Forelimb muscle (tissue), 1 donor: ENCODE results near the gene FOXP1. TPM values are rescaled to one million over a fixed set of nuclear protein-coding genes. Genes with fewer than 3 reads are reported as not detected.

Source experiments
- DNase-seq: peaks from one replicate; pipeline ENCODE4 v3.0.0-alpha.2; 2013; ENCODE audit warnings: low read depth
- polyA plus RNA-seq: library from polyadenylated mRNA; unstranded; fragments of 120-200 nt; gene quantifications from one replicate; pipeline ENCODE4 v1.2.1, GENCODE V29; 2013; ENCODE audit not compliant: insufficient read length

FOXP1 gene
- polyA plus RNA-seq, 1 donor, result 15.8 TPM

DNA sequence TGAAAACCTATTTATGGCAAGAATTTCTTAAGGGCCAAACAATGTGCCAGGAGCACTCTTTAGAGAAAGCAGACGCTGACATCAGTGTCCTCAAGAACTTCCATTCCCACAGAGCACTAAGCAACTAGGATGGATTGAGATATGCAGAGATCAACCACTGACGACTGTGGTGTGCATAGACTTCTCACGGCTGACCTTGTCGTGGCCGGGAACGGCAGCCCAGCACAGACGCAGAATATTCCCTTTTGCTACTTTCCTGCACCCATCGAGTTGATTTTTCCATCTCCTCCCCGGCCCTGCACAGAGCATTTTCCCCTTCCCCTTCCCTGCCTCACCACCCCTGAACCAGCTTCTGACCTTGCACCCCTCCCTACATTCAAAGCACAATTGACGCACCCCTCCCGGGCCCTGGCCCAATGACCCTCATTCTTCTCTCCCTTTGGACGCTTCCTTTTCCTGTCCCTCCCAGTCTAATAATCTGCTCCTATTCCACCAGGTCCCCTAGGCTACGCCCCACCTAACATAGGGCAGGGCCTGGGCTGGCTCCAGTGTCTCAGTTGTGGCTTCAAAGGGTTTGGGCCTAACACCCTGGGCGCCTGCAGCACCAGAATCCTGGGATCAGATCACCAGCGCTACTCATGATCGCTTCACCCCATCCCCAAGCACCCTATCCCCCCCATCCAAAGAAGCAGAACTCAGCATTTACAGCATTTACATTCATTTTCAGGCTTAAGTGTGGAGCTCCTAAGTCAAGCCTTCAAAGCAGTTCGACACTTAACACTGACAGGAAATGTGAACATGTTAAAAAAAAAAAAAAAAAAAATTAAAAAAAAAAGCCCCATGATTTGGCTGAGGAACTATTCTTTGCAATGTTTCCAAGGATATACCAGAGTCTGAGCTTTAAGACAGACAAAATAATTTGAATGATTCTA is 151.2 kb downstream of the FOXP1 start:
- DNase-seq, result no peak

DNA sequence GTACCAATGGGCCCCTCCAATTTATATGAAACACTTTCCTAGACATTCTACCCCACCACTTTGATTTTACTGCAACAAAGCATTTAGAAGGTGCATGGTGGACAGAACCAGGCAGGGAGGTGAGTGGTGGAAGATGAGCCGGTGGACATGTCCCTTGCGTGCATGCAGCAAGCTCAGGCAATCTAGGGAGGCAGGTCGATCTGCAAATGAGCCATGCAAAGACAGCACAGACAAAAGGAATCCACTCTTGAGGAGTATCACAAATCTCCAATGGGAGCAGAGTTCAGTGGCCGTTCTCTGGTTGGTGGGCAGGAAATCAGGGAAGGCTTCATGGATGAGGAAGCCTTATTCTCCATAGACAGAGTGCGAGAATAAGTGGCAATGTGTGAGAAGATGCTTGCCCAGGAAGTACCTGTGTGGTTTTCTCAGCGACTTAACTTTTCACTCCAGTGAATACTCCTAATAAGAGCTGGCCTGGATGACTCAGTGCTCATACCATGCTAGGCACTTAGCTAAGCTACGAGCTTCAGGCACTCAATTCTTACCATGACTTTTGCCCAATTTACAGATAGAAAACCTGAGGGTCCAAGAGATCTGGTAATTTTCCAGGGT is 152.5 kb downstream of the FOXP1 start:
- no peak for DNase-seq

DNA sequence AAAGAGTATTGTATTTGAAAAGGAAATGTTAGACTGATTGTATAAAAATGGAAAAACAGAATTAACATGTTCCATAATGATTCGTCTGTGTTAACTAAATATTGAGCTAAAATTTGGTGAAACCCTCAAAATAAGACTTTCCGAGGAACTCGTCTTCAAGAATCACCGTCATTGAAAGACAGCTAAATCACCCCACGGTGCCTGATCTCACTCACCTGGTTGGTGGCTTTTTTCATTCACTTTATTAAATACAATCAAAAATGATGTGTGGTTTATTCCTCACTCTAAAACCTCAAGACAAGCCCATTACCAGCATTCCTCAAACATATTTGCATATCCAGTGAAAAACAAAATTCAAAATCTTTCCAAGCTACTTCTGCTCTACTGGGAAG is 153.9 kb downstream of the FOXP1 start:
- no peak for DNase-seq

DNA sequence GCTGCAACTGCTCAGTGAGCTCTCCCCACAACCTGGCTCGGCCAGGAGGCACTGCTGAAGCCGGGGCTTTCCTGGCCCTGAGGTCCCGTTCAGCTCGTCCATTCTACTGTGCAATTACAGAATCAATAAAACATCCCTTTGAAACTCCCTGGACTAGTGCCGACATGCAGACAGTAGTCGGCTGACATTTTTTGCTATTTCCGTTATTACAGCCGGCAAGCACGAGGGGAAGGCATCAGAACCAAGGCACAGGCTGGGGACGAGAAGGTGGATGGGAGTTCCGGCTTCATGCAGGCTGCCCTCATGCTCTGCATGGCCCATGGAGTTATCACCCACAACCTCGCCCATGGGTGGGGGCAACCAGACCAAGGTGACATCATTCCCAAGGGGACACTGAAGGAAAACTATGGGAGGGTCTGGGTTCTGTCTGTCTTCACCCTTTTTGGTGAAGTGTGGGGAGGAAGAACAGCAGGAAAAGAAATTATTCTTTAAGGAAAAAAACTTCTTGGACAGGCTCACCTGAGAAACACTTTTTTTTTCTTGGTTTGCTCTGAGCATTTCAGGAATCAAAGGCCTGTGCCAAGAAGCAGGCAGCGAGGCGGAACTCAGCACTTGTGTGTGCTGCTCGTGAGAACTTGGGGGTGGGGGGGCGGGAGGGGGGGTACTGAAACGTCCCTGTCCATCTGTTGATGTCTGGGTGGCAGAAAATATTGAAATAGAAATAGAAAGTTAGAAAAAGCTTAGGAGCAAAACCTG is 154.5 kb downstream of the FOXP1 start:
- DNase-seq, result no peak

DNA sequence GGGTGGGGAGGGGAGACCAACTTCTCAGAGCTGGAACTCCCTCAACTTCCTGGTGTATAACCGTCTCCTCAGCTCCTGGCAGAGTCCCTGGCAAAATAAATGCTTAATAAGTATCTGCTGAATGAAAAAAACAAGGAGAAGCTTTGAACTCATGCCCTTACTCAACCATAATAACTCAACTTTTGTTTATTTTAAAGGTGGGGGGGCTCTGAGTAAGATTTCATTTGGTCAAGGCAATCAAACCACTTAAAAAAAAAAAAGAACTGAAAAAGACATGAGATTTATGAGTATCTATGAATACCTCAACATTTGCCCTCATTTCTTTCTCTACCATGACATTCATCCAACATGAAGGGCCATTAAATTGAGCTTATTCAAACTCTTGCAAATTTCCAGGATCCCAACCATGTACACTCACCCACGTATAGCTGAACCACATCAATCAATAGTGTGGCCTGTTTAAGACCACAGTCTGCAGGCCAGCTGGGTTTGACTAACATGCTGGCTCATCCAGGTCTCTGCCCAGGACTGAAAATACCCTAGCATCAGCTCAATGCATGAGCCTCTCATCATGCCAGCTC is 157.9 kb downstream of the FOXP1 start:
- no peak for DNase-seq

DNA sequence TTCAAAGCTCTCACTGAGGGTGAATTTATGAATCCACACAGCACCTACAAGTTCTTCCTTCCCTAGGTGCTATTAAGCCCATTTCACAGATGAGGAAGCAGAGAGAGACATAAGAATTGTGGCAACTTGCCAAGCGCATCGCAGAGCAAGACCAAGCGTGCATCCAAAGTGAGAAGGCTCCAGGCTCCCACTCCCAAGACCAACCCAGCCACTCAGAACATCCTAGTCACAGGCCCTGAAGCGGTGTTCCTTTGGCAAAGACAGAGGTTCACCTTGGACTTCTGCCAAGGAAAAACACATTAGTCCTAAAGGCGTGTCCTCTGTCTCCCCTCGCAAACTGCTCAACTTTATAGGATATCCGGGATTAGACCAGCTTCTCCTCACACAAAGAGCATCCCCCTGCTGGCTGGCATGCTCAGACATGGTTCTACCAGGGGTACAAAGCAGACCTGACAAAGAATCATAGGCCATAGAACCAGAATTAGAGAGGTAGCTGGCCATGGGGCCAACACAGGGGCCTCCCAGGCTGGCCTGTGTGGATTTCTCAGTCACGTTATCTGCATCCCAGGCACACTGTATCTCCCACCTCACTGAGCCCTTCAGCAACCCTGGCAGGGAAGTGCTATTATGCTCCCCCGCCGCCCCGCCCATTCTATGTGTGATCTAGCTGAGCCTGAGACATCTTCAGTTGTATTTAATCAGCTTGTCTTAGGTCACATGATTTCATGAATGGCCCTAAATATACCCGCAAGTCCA is 160.2 kb downstream of the FOXP1 start:
- DNase-seq, result no peak

DNA sequence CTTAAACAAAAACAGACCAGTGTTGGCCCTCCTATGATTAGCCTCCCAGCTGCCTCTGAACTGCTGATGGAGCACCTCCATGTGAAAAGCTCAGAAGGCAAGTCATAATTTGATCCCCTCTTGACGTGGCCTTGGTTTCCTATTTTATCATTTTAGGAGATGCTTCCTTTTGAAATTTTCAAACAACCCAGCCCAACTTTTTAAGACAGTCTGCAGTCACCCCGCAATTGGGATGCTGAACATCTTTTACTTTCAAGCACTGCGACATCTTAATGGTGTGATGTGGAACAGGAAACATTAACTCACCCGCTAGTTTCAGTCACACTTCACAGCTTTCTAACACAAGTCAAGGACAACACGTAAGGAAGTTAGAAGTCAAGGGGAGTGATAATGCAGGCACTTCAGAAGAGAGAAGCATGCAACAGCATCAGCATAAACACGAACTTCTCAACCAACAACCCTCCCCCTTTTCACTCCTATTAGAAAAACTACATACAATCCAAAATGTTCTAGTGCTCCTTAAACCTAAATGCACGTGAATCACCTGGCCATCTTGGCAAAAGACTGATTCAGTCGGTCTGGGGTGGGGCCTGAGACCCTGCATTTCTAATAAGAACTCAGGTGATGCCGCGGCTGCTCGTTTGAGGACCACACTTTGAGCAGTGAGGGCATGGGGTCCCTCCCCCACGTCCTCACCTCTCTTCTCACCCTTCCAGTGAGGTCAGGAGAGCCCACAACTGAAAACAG is 161.5 kb downstream of the FOXP1 start:
- no peak for DNase-seq

DNA sequence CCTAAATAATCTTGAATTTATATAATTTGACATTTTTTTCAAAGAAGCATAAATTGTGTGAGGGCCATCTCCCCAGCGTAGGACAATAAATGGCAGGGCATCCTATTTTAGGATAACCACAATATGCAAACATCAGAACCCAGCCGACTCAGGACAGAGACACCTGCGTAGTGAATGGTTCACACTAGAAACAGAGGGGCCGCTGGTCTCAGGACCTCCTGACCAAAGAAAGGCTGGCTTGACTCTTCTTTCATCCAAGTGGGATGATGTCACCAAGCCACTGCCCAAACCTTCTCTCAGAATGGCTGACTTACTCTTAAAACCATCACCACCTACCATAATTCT is 162.1 kb downstream of the FOXP1 start:
- no peak for DNase-seq

DNA sequence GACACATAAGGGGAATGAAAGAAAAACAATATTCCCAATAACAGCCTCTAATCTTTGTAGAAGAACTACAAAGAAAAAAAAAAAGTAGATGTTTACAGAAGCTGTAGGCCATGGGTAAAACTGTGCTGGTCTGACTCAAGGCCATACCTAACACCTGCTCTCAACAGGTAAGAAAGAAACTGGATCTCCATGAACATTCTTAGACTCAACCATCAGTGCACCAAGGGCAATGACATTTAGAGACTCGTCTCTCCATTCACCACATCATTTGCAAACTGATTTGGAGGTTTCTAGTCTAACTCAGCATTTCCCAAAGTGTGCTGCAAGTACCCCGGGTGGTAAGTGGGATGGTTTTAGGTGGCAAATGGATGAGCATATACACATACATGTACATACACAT is 164.2 kb downstream of the FOXP1 start:
- no peak for DNase-seq

DNA sequence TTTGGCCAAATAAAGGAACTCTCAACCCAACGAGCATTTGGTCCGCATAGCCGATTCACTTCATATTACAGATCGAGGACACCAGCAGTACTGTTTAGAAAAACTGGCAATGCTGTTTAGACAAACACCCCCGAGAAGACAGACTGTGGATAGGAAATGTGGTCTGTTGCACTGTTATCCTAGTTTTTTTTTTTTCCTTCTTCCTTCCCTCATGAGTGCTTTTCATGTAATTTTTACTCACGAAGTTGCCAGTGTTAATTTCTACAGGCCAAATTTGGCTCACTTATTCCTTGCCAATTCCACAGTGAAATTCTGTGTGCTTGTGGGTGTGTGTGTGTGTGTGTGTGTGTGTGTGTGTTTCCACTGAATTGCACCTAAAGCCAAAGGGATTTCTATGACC is 165.7 kb downstream of the FOXP1 start:
- DNase-seq, result no peak

DNA sequence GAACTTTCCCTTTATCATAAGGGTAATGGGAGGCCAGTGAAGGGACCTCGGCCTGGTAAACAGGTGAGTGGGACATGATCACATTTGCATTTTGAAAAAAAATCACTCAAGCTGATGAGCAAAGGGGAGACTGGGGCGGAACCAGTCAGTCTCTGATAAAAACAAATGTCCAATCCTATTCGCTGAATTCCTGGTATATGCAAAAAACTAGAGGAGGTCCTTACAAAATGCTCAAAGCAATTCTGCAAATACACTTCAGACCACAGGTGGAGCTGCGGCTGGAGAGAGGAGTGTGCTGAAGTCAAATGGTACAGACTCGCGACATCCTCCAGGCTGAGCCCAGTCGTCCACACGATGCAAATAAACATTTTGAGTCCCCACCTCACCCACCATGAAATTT is 166.7 kb downstream of the FOXP1 start:
- DNase-seq, result no peak

DNA sequence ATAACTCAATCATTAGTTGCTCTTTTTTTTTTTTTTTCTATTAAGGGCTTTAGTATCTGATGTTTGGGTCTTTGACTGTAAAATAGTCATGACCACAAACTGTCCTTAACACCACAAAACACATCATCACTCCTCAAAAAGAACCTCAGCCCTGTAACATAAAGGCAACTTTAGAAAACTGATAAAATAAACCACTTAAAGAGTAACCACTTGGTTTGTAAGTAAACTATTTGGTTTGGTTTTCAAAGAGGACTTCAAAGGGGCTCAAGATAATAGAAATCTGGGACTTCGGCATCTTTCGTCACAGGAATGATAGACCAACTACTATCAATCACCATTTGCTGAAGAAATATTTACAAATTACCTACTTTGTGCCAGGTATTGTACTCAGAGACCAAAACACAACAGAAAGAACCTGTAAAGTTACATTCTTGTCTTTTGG is 167.8 kb downstream of the FOXP1 start:
- no peak for DNase-seq

DNA sequence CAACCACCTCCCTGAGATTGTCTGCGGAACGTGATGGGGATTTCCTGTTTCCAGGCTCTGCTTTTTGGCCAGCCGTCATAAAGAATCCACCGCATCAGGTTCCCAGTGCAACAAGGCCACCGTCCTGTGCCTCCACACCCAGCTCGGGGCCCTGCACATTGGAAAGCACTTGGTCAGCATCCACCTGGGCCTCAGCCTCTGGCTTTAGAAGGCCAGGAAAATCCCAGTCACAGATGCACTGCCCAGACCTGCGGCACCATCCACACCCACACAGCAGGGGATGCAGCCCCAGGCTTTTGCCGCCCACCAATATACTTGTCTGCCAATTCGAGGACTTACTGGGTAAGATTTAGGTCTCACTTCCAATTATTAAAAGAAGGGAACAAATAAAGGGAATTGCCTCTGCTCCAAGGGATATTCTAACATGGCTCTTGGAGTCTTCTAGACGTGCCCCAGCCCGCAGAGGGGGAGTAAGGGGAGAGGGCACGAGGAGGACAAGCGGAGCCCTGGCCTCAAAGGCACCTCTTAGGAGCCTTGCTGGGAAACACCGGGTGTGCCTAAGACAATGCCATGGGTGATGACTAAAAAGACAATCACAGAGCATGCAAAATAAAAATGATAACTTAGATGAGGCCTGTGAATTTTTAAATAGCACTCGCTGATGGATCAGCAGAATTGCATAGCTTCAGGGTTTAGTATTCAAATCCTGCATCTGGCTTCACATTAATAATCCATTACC is 169.2 kb downstream of the FOXP1 start:
- DNase-seq, result no peak

DNA sequence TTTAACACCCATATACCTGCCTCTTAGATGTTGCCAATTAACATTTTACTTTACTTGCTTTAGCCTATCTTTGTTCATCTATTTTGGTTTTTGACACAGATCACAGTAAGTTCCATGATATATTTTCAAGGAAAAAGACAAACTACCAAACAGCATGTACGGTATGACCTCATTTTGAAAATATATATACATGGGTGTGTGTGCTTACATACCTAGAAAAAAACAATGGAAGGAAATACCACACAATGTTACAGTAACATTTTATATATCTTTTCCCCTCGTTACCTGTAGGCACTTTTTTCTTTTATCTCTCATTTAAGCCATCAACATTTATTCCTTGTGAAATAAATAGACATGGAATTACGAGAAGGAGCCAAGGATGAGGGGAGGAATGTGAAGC is 170.0 kb downstream of the FOXP1 start:
- DNase-seq, result no peak

DNA sequence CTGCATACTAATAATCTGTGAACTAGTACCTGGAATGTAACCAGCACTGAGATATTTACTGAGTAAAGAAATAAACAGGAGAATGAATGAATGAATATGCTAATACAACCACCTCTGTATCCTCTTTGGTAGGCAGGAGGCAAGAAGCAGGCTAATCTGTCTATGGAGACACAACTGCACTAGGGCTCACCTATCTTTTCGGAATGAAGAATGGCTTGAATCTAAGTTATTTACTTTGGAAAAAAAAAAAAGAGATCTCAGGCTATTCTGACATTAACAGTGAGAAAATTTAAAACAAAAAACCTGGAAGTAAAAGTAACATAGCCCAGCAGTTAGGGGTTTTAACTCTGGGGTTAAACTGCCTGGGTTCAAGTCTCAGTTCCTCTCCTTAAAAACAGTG is 174.2 kb downstream of the FOXP1 start:
- no peak for DNase-seq

DNA sequence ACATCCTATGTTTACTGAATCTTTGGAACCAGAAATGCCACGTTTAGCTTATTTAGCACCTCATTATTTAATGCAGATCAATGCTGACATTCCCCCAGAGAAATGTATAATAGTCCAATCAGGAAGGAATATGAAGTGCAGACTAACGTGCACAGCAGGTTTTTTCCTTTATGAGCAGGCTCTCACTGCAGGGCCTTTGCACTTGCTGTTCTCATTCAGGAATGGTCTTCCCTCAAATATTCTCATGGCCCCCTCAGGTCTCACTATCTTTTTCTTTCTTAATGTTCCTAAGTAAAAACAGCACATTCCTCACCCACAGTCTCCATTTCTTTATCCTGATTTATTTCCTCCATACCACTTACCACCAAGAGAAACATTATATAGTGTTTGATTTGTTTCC is 174.6 kb downstream of the FOXP1 start:
- no peak for DNase-seq

DNA sequence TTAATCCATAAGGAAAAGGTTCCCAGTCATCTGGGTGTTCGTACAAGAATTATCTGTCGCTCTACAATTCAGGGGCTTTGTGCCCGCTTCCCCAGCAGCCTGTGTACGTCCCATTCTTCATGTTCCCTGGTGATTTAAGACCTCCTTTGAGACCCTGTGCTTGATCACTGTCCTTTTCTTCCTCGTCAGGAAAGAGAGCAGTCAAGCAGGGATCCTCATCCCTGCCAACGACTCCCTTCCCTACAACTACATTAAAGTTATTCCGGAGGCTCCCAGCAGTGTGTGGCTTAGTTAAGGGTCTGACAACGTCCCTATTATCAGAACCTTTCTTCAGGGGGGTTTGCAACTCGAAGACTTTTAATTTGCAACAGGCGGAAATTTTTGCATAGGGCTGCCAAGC is 175.7 kb downstream of the FOXP1 start:
- no peak for DNase-seq

DNA sequence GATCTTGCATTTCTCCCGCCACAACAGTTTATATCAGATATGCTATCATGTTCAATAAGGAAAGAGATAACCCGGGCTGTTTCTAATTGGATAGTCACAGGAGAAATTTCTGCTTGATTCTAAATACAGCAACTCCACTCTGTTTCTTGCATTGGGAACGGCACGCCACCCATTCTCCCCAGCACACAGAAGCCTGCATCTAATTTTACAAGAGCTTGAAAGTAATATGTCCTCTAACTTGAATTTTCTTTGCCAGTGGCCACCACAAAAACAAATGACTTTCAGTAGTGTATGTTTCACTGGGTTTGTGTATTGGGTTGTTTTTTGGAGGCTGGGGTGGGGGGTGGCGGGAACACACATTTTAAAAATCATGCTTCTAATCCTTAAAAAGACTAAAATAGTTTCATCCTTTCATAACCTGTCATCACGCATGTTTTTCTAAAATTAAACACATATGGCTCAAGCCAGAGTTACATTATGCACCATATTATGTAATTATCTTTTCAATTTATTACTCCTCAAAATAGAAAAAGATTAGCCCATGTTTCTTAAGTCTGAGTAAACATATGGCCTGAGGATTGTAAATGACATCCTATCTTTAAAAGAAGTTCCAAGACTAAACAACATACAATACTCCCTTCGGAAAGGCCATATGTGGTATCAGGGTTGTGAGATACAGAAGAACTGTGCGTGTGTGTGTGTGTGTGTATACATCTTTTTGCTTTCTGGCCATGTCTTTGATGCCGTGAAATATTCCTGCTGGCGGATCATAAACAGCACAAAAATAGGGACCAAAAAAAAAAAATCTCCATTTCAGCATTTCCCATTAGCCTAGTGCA is 176.3 kb downstream of the FOXP1 start:
- DNase-seq, result no peak

DNA sequence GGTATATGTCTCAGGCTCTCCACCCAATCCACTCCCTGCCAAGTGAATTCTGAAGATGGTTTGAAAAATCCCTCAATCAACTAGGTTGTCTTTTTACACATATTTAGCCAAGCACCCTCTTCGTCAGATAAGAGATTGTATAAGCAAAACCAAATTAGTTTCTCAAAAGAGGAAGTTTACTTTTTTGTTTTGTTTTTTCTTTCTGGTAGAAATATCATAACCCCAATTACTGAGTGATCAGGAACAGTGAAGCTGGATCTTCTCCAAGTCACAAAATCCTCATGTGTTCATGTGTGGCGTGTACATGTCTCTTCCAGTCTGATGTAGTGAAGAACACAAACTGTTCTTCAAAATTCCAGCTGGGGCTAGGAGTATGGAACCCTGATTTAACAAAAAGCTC is 180.6 kb downstream of the FOXP1 start:
- no peak for DNase-seq
